Measurements from ENCODE around the gene SIGMAR1.

SIGMAR1 gene

GRCh38 chr9:34635556-34635955 is 2.0 kb downstream of the SIGMAR1 start:
- DNase-seq (ENCODE audit: low read depth, low spot score), result no peak
- no peak overlapping the region for H3K4me3 ChIP-seq (ENCODE audit: low read length)

DNA sequence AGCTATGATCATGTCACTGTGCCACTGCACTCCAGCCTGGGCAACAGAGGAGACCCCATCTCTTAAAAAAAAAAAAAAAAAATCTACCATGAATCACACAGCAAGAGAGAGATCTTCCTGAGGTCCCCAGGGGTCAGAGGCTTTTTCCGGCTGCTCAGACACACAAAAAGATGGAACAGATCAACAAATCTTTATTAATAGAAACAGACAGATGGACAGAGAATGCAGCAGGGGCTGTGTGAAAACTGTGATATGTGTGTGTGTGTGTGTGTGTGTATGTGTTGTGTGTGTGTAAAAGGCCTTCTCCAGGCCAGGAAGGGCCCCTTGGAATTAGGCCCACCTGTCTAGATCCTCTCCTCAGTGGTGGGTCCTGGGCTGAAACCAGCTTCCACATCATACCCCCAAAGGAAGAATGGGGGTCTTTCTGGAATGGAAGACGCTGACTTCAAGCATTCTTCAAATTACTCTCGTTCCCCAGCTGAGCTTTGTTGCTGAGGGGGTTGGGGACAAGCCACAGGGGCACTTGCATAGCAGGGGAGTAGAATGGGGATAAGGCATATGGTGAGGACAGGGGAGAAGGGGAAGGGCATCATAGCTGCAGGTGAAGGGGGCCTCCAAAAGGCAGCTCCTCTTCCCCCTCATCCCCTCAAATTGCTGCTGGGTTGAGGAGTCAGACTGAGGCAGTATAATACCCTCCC is 2.9 kb downstream of the SIGMAR1 start:
- no peak overlapping the region for H3K4me3 ChIP-seq (ENCODE audit: low read length)
- DNase-seq (ENCODE audit: low read depth, low spot score), result no peak

- H3K4me3 ChIP-seq (ENCODE audit: low read length), result no peak overlapping the region
- peak; percentile 73 for DNase-seq (ENCODE audit: low read depth, low spot score)
Measured at GRCh38 chr9:34633851-34634550, 3.6 kb downstream of the SIGMAR1 start.

DNA sequence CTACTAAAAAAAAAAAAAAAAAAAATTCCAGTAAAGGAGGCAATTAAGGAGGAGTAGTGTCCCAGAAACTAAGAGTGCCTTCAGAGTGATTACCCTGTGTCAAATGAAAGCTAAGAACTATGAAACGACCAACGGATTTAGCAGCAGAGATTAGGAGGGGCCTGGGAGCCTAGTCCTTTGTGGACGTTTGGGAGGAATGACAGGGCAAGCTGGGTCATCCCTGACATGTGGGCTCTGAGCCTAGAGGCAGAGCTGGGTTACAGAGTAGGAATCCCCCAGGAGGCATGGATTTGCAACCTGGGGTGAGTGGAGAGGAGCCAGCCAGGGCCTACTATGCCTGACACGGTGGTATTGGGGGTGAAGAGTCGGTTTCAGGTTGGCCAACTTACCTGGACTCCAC is 4.4 kb downstream of the SIGMAR1 start:
- no peak for DNase-seq (ENCODE audit: low read depth, low spot score)
- H3K4me3 ChIP-seq (ENCODE audit: low read length), result no peak overlapping the region

GRCh38 chr9:34630402-34631154 is 7.0 kb downstream of the SIGMAR1 start:
- H3K4me3 ChIP-seq (ENCODE audit: low read length), result no peak overlapping the region
- DNase-seq (ENCODE audit: low read depth, low spot score), result no peak

DNA sequence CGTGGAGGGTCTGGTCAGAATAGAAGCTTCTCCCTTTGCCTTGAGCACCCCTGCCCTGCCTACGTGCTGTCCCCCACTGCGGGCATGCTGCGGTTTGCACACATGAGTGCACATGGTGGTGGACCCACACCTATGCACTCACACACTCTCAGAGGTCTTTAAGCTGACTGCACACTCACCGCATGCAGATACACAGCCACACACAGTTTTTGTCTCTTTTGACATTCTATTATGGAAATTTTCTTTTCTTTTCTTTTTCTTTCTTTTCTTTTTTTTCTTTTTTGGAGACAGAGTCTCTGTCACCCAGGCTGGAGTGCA is 8.1 kb downstream of the SIGMAR1 start:
- no peak for DNase-seq (ENCODE audit: low read depth, low spot score)
- H3K4me3 ChIP-seq (ENCODE audit: low read length), result no peak overlapping the region; the same call in 1 of the 2 replicates

DNA sequence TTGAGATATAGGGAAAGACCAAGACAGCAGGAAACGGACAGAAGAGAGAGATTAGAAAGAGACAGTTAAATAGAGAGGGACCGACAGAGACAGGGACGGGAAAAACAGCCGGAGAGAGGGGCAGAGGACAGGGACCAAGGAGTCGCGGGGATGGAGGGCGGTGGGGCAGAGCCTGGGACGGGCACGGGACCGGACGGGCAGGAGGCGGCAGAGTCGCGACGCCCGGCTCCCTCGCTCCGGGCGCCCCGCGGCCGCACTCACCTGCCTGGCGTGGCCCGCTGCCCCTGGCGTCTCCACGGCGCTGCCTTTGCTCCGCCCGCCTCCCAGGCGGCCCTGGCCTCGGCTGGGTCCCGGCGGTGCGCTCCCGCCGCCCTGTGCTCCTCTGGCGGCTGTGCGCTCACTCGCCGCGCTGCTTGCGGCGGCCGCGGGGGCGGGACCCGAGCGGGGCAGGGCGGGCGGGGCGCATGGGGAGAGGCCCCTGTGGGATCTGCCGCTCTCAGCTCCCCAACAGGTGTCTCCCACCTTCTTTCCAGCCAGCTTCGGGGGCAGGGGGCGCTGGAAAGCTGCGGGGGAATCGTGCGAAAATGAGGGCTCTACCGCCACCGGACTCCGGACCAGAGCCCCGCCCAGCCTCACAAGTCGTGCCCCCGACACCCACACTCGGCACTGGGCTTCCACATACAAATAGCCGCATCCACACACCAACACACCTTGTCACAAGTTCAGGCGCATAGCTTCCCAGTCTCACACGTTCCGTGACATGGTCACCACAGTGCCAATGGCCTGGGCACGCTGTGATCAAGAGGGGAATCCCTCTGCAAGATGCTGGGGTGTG is 8.7 kb downstream of the SIGMAR1 start, which contains the start of gene ARID3C:
ARID3C (minus strand) TSS at position 411 of the 835 bp plus-strand sequence. CDS start 1,052 bp downstream, outside the sequence.
- H3K4me3 ChIP-seq (ENCODE audit: low read length), result peak within 1 kb of the TSS; percentile 28
- no peak for DNase-seq (ENCODE audit: low read depth, low spot score)

DNA sequence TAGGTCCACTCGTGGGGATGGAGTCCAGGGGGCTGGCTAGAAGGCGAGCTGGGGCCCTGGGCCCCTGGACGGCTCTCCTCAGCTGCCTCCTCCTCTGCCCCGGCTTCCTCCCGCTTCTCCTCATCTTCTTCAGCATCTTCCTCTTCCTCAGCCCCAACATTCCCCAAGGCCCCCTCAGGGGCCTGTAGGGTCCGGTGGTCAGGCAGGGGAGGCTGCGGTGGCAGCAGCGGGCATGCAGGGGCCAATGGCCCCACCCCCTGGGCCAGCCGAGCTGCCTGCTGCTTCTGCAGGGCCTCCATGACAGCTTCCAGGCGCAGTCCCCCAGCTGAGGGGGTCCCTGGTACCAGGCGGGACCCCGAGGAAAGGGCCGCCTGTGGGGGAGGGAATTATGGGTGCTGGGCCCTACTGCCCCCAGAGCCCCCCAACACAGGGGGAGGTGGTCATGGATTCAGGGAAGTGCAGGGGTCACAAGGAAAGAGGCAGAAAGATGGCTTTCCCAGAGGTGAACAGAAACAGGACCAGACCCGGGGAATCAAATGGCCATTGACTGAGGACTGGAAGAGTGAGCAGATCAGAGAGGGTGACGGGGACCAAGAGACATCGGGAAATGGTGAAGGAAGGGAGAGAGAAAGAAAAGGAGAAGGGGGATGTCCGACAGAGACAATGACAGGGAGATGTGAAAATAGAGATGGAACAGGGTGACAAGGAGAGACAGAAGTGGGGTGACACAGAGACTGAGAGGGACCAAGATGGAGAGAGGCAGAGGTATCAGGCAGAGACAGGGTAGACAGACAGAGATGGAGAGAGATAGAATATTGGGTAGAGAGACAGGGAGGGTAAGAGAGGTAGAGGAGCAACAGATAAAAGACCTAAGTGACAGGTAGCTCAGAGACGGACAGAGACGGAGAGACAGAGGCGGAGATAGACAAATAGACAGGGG is 9.6 kb downstream of the SIGMAR1 start:
- H3K4me3 ChIP-seq (ENCODE audit: low read length), result no peak overlapping the region
- DNase-seq (ENCODE audit: low read depth, low spot score), result no peak

GRCh38 chr9:34625186-34625486 is 12.5 kb downstream of the SIGMAR1 start:
- no peak for DNase-seq (ENCODE audit: low read depth, low spot score)
- H3K4me3 ChIP-seq (ENCODE audit: low read length), result no peak overlapping the region

GRCh38 chr9:34624475-34625185 is 13.0 kb downstream of the SIGMAR1 start:
- DNase-seq (ENCODE audit: low read depth, low spot score), result no peak
- no peak overlapping the region for H3K4me3 ChIP-seq (ENCODE audit: low read length)

DNA sequence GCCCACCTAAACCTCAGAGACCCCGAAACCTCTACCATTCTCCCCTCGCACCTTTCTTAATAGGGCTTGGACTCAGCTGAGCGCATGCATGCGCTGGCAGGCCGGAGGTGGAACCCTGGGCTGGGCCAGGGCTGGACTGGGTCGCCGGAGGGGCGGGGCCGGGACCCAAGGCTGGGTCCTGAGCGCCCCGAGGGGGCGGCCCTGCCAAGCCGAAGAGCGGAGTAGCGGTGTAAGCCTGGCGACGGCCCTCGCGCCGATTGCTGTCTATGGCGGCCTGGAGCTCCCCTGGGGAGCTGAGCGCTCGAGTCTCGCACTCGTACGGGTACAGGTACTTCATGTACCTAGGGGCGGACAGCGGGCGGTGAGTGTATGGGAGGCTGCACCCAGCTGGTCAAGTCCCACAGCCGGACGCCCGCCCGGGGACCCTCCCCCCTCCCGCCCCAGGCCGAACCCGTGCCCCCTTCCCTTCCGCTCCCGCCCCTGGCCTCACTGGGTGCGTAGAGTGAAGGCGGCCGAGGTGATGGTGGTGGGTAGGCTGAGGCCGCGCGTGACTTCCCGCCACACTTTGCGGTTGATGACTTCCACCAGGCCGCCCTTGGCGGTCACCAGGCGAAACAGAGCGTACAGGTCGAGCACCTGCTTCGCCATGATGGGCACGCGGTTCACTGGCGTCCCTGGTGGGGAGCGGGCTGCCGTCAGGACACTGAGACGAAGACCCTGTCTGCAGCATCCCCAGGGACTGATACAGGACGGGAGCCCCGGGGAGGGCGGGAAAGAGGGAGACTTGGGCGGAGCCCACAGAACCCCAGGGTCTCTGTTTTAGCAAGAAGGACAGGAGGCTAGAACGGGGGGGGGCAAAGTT is 14.0 kb downstream of the SIGMAR1 start:
- no peak overlapping the region for H3K4me3 ChIP-seq (ENCODE audit: low read length)
- DNase-seq (ENCODE audit: low read depth, low spot score), result no peak

DNA sequence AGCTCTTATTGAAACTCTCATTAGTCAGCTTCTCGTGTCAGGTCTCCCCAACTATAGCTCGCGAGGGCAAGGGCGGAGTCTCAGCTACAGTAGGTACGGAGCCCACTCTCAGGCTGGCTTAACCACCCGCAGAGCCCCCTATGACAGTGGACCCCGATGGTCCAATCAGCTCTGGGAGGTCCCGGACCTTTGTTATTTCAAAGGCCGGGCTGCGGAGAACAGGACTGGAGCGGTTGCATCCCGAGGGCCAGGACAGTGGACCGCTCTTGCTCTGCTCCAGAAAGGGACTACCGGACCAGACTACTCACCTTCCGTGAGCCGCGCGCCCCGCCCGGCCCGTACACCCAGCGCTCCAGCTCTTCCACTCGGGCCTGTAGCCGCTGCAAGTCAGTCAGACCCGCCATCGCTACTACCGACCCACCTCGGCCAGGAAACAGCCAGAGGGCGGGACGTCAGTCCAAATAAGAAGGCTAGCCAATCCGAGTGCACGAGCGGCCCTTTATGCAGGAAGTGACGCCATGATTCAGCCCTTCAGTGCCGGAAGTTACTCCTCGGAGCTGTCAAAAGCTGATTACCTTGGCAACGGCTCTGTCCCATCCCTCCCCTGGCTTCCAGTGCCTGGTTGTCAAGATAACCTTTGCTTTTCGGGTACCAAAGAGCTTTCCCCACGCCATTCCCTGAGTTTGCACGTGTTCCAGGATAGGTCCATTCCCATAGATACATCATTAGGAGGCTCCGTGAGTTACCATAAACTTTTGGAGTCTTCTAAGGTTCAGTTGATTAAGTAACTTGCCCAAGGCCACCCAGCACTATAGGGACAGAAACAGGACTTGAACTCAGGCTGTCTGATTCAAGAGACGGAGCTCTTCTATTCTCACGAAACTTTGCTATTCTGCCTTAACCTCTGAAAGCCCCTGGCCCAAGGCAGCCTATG is 17.3 kb downstream of the SIGMAR1 start, which contains the start of gene DCTN3:
DCTN3 (minus strand) TSS at position 435 of the 934 bp plus-strand sequence; CDS start at position 404, 31 bp downstream.
- DNase-seq (ENCODE audit: low read depth, low spot score), result peak; percentile 95
- H3K4me3 ChIP-seq (ENCODE audit: low read length), result peak within 1 kb of the TSS; percentile 92

DNA sequence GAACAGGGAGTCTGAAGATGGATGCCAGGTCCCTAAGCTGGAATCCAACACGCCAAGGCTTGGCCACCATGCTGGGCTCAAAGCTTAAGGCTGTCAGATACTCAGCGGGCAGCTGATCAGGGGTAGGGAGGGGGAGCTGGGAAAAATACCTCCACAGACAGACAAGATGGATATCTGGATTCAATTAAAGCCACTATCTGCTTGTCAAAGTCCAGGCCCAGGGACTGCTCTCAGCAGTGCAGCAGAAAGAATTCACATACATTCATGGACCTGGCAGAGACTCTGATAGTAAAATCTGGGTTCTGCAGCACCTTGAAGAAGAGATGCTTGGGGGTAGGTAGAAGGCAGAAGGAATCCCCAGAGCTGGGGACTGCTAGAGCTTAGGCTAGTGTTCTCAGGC is 22.5 kb downstream of the SIGMAR1 start:
- no peak for DNase-seq (ENCODE audit: low read depth, low spot score)
- H3K4me3 ChIP-seq (ENCODE audit: low read length), result no peak overlapping the region

- peak overlapping the region; percentile 94 for H3K4me3 ChIP-seq (ENCODE audit: low read length)
- peak; percentile 54 for DNase-seq (ENCODE audit: low read depth, low spot score)
Measured at GRCh38 chr9:34612788-34613390, 24.7 kb downstream of the SIGMAR1 start.
